ENCODE data around the gene AP1M2. TPM values are rescaled to one million over a fixed set of nuclear protein-coding genes. Genes with fewer than 3 reads are reported as not detected.

The AP1M2 gene
- total RNA-seq, 1 experiment from 2014 or later = 146 TPM

GRCh38 chr19:10620786-10621185, 33.7 kb upstream of the AP1M2 start:
- Mint-ChIP-seq H3K4me3 (no peak overlapping the region), H3K27ac (peak overlapping the region; percentile 57 to 84 (median 66); a peak in 5 of 7 replicates)

More at GRCh38 chr19:10620786-10621185, 33.7 kb upstream of the AP1M2 start:
- H3T11ph ChIP-seq (ENCODE audit: low read length) = no peak overlapping the region
- no peak overlapping the region for H2BK20ac ChIP-seq (ENCODE audit: low read depth, low read length, poor library complexity, severe bottlenecking)
- WGBS (ENCODE audit: extremely low coverage, insufficient read length, low lambda C conversion rate) = no CpG with 5 or more reads among the region's 4 CpGs
- no peak overlapping the region for H2BK120ac ChIP-seq (ENCODE audit: low read depth, low read length, poor library complexity, severe bottlenecking)
- no peaks in the 10 kb centered on the region for H3K79me1 ChIP-seq (ENCODE audit: insufficient read depth, low read depth, low read length, poor library complexity, severe bottlenecking)
- H2BK12ac ChIP-seq (ENCODE audit: insufficient read length, low read depth, low read length) = no peak overlapping the region
- peaks cover 7% of the 10 kb centered on the region for H3K23me2 ChIP-seq (ENCODE audit: insufficient read length, low read depth, low read length, poor library complexity, severe bottlenecking)
- H3K27ac ChIP-seq (ENCODE audit: insufficient read length, low read depth, low read length) = no peak overlapping the region
- no peak overlapping the region for H2BK5ac ChIP-seq (ENCODE audit: insufficient read length, low read length)
- Mint-ChIP-seq H3K36me3 (ENCODE audit: insufficient read depth in 1 of 3, low read depth in 3 of 3) (no peaks in the 10 kb centered on the region), H3K4me1 (peaks cover 5 to 7% of the 10 kb centered on the region in 2 experiments; a peak in 3 of 4 replicates), H3K27me3 (ENCODE audit: low read depth) (no peaks in the 10 kb centered on the region), H3K9me3 (no peaks in the 10 kb centered on the region)
- no peak overlapping the region for H3K14ac ChIP-seq (ENCODE audit: insufficient read depth, low read length)
- H3K9ac ChIP-seq (ENCODE audit: extremely low read depth, insufficient read length, low read length) = no peak overlapping the region
- H3K18ac ChIP-seq (ENCODE audit: insufficient read length, low read depth, low read length) = no peak overlapping the region
- H3K79me2 ChIP-seq (ENCODE audit: insufficient read depth, low read length) = no peaks in the 10 kb centered on the region
- H4K20me1 ChIP-seq (ENCODE audit: control insufficient read depth, insufficient read depth, insufficient read length) = no peaks in the 10 kb centered on the region
- no peak overlapping the region for H4K8ac ChIP-seq (replicated peaks; ENCODE audit: insufficient read length, low read depth, low read length)
- H4K91ac ChIP-seq (ENCODE audit: insufficient read length, low read depth, low read length) = no peak overlapping the region
- H3K27me3 ChIP-seq (ENCODE audit: insufficient read depth, low read length) = no peaks in the 10 kb centered on the region
- no peaks in the 10 kb centered on the region for H3K9me3 ChIP-seq (ENCODE audit: control insufficient read depth, low read depth, low read length)
- no peak overlapping the region for H2AFZ ChIP-seq (ENCODE audit: low read length)
- peaks cover 4% of the 10 kb centered on the region; the same call in 1 of the 2 replicates for H3K4me1 ChIP-seq (ENCODE audit: insufficient read depth, low read length)
- no peak for TF ChIP-seq CTCF (conservative IDR thresholded peaks at IDR 0.05)
- no peak overlapping the region for H3K4ac ChIP-seq (ENCODE audit: low read depth, low read length)
- H3K56ac ChIP-seq (ENCODE audit: insufficient read length, low read depth, low read length) = no peak overlapping the region
- H3K4me2 ChIP-seq (ENCODE audit: insufficient read depth, insufficient read length, low read length) = no peak overlapping the region
- H2AK5ac ChIP-seq (ENCODE audit: insufficient read length, low read length) = no peak overlapping the region
- H3K23ac ChIP-seq (ENCODE audit: insufficient read length, low read depth, low read length) = no peak overlapping the region
- H2BK15ac ChIP-seq (ENCODE audit: low read depth, low read length) = no peak overlapping the region
- no peak overlapping the region for H4K5ac ChIP-seq (ENCODE audit: insufficient read length, low read depth, low read length)
- no peak for DNase-seq

Data from H9 (cell line).